22Rv1 (cell line): ENCODE data around the gene ERICH3.

Source experiments
- H3K27ac ChIP-seq: fragments of 450-650 bp; 2 replicates; pipeline ENCODE4 v1.5.1; 2017
- ZFX ChIP-seq: fragments of 450-650 bp; IDR thresholded peaks from 2 replicates; pipeline ENCODE4 v1.6.1; 2017; ENCODE audit warnings: antibody characterized with exemption, borderline replicate concordance
- TF ChIP-seq, protein P1 (sequence below): fragments of 450-650 bp; IDR thresholded peaks from 2 replicates; pipeline ENCODE4 v1.5.1; 2017; ENCODE audit warnings: mild to moderate bottlenecking

ERICH3 gene

DNA sequence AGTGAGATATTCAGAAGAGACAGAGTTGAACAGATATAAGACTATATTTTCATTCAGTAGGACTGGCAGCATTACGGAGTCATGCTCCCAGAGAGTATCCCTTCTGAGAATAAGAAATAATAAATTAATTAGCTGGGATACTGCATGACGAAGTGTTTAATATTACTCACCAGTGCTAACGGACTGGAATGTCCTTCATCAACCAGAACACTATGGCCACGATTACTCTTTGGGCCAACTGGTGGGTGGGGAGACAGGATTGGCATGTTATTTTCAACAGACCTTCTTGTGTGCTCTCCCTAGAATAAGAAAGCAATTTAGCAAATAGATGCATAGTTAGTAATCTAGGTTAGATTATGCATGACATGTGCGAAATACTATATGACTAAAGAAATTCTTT, 32.4 kb downstream of the ERICH3 start:
- H3K27ac ChIP-seq = no peak overlapping the region
- TF ChIP-seq, protein P1, sequence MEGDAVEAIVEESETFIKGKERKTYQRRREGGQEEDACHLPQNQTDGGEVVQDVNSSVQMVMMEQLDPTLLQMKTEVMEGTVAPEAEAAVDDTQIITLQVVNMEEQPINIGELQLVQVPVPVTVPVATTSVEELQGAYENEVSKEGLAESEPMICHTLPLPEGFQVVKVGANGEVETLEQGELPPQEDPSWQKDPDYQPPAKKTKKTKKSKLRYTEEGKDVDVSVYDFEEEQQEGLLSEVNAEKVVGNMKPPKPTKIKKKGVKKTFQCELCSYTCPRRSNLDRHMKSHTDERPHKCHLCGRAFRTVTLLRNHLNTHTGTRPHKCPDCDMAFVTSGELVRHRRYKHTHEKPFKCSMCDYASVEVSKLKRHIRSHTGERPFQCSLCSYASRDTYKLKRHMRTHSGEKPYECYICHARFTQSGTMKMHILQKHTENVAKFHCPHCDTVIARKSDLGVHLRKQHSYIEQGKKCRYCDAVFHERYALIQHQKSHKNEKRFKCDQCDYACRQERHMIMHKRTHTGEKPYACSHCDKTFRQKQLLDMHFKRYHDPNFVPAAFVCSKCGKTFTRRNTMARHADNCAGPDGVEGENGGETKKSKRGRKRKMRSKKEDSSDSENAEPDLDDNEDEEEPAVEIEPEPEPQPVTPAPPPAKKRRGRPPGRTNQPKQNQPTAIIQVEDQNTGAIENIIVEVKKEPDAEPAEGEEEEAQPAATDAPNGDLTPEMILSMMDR = no peak
- no peak for TF ChIP-seq ZFX

DNA sequence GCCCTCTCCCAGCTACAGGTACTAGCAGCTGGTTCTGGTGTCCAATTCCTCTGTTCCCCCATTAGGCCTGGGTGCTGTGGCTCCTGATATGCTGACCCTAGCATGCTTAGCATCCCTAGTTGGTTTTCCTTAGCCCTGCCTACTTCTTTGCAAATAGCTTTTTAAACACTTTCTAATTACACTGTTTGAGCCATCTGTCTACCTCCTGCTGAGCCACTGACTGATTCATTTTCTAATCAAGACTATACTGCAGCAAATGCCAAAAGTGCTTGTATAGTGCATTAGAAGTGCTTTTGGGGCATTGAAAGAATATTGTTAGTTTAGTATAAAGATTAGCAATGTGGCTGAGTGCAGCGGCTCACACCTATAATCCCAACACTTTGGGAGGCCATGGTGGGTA, 36.3 kb downstream of the ERICH3 start:
- TF ChIP-seq, protein P1 = no peak
- no peak for TF ChIP-seq ZFX

DNA sequence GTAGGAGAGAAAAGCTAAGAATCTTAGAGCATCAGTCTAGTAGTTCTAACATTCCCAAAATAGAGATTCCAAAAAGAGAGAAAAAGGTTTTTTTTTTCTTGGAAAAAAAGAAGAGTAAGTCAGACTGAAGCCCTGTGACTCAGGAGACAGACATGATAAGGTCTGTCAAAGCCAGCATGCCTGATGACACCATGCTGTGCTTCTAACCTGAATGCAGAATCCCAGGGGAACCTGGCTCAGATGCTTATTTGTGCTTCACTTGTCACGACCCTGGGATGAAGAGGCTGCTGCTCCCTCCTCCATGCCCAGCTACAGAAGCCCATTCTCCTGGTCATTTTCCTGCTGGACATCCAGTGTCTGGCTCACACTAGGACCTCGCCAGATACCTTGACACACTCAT, 44.3 kb downstream of the ERICH3 start:
- H3K27ac ChIP-seq = no peak overlapping the region
- TF ChIP-seq, protein P1 = no peak
- TF ChIP-seq ZFX = no peak

More for the DNA sequence above, 36.3 kb downstream of the ERICH3 start:
- H3K27ac ChIP-seq = no peak overlapping the region

DNA sequence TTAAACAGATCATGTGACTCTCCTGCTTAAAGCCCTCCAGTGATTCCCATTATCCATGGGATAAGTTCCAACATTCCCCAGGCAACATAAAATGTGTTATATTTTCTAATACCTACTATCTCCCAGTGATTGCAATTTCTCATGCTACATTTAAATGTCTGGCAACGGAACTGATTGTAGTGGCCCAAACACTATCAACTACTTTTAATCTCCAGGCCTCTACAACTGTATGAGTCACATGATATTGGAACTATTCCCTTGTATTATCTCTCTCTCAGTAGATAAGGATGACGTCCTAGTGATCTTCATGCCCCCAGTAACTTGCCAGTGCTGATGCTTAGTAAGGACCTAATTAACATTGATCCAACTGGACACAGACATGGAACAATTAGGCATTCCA, 49.9 kb downstream of the ERICH3 start:
- no peak overlapping the region for H3K27ac ChIP-seq
- TF ChIP-seq, protein P1 = no peak
- no peak for TF ChIP-seq ZFX

DNA sequence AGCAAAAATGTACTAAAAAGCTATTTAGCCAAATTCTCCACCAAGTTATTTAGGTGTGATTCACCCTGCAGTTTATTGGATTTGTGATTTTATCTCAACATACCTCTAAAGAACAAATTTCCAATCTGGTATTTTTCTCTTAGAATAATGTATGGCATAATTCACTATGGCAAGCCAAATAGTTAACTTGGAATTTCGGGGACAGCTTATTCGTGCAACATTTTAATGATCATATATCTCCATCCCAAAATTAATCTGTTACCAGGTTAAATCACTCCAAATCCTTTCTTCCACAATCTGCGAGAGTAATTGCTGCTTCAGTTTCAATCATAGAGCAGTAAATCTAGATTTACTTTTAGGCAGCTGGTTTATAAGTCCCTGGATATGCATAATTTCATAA, 53.4 kb downstream of the ERICH3 start:
- TF ChIP-seq ZFX = no peak
- TF ChIP-seq, protein P1 = no peak
- H3K27ac ChIP-seq = no peak overlapping the region

DNA sequence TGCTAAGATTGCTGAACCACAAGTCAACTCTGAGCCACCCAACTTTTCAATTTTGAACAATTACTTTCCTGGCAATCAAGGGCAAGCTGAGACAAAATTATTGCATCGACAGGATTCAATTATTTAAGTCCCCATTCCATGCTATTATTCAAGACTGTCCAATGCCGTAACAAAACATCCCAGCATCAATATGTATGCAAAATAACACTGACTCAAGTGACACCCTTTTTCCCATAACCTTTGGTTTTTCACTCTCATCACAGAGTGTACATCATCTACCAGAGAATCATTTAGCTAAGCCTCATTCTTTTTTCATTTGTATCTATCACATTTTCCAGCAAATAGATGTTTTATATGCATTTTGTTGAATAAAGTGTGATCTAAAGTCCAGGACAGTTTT, 54.6 kb downstream of the ERICH3 start:
- no peak overlapping the region for H3K27ac ChIP-seq
- TF ChIP-seq, protein P1 = no peak
- no peak for TF ChIP-seq ZFX

DNA sequence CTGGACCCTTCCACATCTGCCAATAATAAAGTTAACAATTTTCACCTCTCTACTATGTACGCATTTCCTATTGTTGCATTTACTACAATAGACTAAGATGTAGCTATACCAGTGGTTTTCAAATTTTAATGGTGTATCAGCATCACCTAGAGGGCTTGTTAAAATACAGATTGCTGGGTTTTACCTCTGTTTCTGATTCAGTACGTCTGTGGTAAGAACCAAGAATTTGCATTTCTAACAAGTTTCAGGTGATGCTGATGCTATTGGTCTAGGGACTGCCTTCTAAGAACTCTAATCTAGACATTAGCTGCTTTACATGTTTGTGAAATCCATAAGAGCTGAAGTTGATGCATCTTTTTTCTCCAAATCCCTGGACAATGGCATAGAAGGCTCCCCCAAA, 59.7 kb downstream of the ERICH3 start:
- no peak for TF ChIP-seq ZFX
- TF ChIP-seq, protein P1 = no peak
- no peak overlapping the region for H3K27ac ChIP-seq
